GM12874 (cell line): ENCODE data around the gene KCNN2.
A peak's percentile ranks its signal among the peaks of the same experiment; 100 is the strongest.

Source experiments
- CTCF ChIP-seq: IDR thresholded peaks from 2 replicates; pipeline ENCODE4 v1.5.1; 2011; ENCODE audit warnings: low read depth, mild to moderate bottlenecking, control low read depth, low read length, moderate library complexity; ENCODE audit not compliant: insufficient read depth

Gene KCNN2

GRCh38 chr5:114339108-114339507 lies 22.8 kb upstream of the KCNN2 start:
- TF ChIP-seq CTCF, result no peak

DNA sequence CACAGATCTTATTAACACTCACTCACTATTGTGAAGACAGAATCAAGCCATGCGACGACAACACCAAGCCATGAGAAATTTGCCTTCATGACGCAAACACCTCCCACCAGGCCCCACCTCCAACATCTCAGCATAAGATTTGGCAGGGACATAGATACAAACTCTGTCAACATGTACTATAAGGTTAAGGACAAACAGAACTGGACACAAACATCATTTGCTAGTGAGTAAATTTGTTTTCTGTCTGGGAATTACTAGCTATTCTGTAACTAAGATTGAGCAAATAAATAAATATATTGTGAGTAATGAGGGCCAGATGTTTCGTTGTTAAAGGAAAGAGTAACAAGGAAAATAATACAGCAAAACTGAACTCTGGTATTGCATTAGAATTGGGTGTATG lies 15.7 kb upstream of the KCNN2 start:
- TF ChIP-seq CTCF, result no peak

DNA sequence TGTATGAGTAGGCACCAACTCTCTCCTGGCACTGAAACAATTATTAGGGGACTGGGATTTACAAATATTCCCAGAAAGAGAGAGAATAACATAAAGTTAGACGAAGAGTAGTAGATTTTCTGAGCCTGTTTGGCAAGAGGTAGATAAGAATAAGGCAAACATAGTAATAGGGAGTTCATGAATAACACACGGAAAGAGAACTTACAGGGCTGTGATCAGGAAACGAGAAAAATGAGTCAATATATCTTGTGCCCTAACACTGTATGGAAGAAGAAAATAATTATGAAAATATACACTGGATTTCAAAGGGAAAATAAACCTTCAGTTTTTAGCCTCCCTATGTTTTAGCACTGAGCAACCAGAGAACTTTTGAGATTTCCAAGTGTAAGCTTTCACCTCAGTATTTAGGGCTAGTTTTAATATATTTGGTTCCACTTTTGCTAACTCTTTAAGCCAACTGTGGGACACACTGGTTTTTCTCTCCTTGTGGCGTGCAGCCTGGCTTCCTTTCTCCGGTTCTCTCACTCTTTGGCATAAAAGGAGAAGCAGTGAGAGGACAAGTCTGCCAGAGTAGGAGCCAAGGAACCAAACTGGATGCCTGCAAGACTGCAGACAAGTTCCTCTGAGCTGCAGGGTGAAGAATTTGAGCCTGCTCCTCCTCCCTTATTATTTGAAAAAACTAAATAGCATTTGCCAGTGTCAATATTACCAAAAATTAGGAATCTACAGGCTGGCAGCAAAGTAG lies 6.6 kb upstream of the KCNN2 start:
- TF ChIP-seq CTCF, result no peak

DNA sequence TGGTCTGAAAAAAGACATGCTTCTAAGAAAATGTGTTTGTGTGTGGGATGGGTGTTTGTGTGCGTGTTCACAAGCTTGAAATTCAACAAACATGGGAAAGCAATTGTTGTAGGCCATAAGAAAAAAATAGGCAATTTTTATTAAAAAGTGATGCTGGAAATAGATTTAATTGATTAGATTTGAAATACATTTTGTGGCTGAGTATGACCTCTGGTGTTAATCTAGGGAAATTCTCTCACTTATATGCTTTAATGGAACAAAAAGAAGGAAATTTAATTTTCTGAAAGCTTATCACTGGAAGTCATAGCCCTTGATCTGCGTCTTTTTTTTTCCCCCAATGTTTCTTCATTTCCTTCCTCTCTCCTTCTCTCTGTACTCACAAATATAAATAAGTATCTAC lies 3.5 kb upstream of the KCNN2 start:
- no peak for TF ChIP-seq CTCF

DNA sequence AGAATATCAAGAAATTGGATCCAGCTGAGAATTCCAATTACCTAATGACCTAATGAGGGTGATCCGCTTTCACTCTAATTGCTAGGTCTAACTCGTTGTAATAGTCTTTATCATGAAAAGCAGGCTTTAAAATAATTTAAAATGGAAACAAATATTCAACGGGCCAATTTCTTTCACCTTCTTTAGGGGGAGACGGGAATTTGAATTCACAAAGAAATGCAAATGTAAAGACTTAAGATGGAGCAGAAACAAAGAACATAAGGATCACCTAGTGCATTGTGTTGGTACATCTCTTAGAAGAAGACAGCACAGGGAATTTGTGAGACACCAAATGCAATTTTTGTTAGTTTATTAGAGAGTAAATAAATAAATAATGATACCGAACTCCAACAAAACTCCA lies 1.5 kb upstream of the KCNN2 start:
- TF ChIP-seq CTCF, result no peak

GRCh38 chr5:114360816-114361723 lies 800 bp upstream of the KCNN2 start:
- TF ChIP-seq CTCF, result peak; percentile 64

- TF ChIP-seq CTCF, result no peak
These were observed 517 bp downstream of the KCNN2 start for GRCh38 chr5:114362197-114362976.
